B cell (primary cell): Measurements from ENCODE around the gene RABL3.

Source experiments
- CTCF ChIP-seq: fragments of 200-600 bp; IDR thresholded peaks from one replicate; pipeline ENCODE4 v1.8.0; 2022; ENCODE audit warnings: antibody characterized with exemption, mild to moderate bottlenecking
- EZH2 ChIP-seq: IDR thresholded peaks from 2 replicates; pipeline ENCODE4 v1.6.1; 2012; ENCODE audit warnings: borderline replicate concordance, low read depth, mild to moderate bottlenecking, moderate library complexity, low read length; ENCODE audit not compliant: insufficient read depth, poor library complexity, severe bottlenecking

GRCh38 chr3:120764206-120764605, 21.9 kb upstream of the RABL3 start:
- no peak for TF ChIP-seq CTCF
- TF ChIP-seq EZH2 = no peak
